HG02840 (cell line): ENCODE data around the gene BEST4.
"Not testable (repeated sequence)": the region's sequence is repeated elsewhere in the genome, so short reads cannot be mapped to it uniquely, and the experiment has no call there.

Experiments
- ATAC-seq: cut with Tn5 transposase; IDR thresholded peaks from one replicate; pipeline ENCODE4 v1.9.1; 2021; ENCODE audit warnings: mild to moderate bottlenecking, moderate library complexity, moderate number of reproducible peaks; ENCODE audit not compliant: unreplicated experiment, low FRiP score

Gene BEST4

DNA sequence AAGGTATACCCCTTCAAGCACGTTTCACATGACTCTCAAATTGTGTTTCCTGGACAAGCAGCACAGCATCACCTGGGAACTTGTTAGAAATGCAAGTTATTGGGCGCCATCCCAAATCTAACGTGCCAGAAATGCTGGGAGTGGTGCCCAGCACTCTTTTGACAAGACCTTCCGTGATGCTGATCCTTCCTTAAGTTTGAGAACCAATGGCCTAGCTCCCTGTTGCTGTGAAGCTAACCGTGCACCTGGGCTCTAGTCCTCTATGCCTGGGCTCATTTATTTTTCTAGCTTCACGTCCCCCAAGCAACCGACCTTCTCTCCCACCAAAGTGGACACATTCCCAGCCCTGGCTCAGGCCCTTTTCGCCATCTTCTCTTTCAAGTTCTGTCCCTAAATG lies 4.3 kb downstream of the BEST4 start:
- ATAC-seq = no peak

DNA sequence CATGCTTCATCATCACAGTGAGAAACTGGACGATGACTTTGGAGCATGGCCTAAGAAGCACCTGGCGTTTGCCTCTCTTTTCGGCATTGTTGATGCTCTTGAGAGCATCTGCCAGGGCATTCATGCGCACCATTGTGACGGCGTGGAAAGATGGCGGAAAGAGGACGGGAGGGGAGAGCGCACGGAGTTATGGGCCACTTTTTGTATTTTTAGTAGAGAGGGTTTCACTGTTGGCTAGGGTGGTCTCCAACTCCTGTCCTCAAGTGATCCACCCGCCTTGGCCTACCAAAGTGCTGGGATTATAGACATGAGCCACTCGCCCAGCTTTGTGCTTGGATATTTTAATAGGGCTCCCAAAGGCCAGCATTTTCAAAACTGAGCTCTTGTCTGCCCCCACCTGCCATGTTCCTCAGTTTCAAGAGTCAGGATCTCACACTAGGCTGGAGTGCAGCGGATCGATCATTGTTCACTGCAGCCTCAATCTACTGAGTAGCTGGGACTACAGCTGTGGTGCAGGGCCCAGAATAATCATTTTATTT lies 7.3 kb downstream of the BEST4 start:
- no peak for ATAC-seq

- ATAC-seq = no peak
Measured at GRCh38 chr1:44778705-44779576, 9.0 kb downstream of the BEST4 start.

- no peak for ATAC-seq
Measured at GRCh38 chr1:44777969-44778635, 9.9 kb downstream of the BEST4 start.

- ATAC-seq = no peak
Measured at GRCh38 chr1:44777547-44777946, 10.4 kb downstream of the BEST4 start.

- ATAC-seq = no peak
Measured at GRCh38 chr1:44776730-44777068, 11.3 kb downstream of the BEST4 start.

GRCh38 chr1:44775930-44776729 lies 11.8 kb downstream of the BEST4 start:
- peak; percentile 9 for ATAC-seq

DNA sequence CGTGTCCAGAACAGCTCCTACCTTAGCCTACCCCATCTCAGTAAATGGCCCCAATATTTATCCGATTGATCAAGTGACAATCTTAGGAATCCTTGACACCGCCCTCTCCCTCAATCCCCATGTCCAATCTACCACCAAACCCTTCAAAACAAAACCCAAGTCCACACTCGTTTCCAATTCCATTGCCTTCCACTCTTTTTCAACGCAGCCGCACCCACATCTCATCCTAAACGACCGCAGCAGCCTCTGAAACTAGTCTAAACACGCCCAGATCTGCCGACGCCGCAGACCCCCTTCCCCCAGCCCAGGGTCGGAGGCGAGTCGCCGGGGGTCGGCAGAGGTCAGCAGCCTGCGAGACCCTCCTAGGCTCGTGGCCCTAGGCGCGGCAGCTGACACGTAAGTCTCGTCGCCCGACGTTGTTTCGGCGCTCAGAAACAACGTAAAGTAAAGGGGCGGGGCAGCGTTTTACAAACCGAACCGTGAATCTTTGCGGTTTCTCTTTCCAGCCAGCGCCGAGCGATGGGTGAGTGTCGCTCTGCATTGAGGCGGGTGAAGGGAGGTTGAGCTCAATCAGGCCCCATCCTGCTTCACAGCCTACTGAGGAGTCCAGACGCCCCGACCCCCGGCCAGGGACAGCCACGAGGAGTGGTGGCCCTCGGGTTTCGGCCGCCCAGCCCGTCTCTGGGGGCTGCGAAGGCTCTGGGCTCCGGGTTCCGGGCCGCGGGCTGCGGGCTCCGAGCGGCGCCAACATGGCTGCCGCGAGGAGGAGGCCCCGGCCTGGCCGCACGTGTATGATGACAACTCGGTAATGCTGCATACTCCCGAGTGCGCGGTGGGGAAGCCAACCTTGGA lies 12.7 kb downstream of the BEST4 start, which contains the start of gene RPS8:
Gene RPS8 (plus strand): TSS at position 463 of the 852 bp plus-strand sequence. CDS start 57 bp downstream, at position 520.
- ATAC-seq = peak; percentile 66

DNA sequence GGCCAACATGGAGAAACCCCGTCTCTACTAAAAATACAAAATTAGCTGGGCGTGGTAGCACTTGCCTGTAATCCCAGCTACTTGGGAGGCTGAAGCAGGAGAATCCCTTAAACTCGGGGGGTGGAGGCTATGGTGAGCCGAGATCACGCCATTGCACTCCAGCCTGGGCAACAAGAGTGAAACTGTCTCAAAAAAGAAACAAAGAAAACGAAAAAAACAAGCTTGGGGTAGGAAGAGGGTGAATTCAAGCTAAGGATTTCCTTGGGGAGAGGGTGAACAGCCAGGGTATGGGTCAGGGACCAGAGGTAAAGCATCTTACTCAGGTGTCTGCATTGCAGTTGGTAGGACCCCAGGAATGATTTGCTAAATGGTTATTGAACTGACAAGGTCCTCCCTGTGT lies 21.5 kb downstream of the BEST4 start:
- ATAC-seq = not testable (repeated sequence)

- ATAC-seq = no peak
Measured at GRCh38 chr1:44760876-44761275, 27.1 kb downstream of the BEST4 start.

GRCh38 chr1:44759077-44759476 lies 28.9 kb downstream of the BEST4 start:
- no peak for ATAC-seq

DNA sequence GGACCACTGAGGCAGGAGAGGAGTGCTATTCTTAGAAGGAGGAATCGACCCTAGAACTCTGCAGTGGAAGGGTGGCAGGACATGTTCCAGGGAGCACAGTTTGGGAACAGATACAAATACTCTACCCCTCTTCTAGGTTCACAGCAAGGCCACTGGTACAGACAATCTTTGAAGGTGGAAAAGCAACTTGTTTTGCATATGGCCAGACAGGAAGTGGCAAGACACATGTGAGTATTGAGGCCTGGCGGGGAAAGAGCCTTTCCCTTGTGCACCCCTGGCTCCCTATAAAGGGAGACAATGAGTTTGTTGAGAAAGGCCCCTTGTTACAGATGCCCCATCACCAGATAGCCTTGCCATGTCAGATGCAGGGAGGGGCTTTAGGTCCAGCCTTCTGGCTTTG lies 30.6 kb downstream of the BEST4 start:
- no peak for ATAC-seq

- ATAC-seq = no peak
Measured at GRCh38 chr1:44747878-44748277, 40.1 kb downstream of the BEST4 start.

- ATAC-seq = no peak
Measured at GRCh38 chr1:44743211-44743610, 44.8 kb downstream of the BEST4 start.

- ATAC-seq = no peak
Measured at GRCh38 chr1:44740179-44740617, 47.8 kb downstream of the BEST4 start.

DNA sequence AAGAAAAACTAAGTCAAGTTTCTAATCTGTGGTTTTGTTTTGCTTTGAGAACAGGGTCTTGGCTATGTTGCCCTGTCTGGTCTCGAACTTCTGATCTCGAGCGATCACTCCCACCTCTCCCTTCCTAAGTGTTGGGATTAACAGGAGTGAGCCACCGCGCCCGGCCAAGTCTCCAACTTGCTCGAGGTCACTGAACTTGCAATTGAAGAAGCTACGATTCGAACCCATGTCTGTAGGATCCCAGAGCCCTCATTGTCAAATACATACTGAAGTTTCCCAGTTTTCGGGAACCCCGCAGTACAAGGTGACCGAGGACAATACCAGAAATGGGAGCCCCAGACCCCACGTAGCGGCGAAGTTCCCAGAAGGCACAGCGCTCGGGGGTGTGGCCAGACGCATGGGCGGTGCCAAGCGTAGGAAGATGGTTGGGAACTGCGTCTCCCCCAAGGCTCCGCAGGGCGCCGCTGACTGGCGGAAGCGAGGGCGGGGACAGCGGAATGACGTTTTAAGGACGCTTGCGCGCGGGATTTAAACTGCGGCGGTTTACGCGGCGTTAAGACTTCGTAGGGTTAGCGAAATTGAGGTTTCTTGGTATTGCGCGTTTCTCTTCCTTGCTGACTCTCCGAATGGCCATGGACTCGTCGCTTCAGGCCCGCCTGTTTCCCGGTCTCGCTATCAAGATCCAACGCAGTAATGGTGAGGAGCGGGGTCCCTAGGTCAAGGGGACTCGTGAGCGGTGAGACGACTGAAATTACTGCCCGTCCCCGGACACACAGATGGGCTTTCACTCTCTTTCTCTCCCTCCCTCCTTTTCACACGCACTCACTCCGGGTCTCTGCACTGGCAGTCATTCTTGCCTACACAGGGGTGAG lies 48.4 kb downstream of the BEST4 start, which contains the start of gene KIF2C:
Gene KIF2C (plus strand): TSS at position 531 of the 872 bp plus-strand sequence. CDS start 96 bp downstream, at position 627.
- peak; percentile 92 for ATAC-seq

DNA sequence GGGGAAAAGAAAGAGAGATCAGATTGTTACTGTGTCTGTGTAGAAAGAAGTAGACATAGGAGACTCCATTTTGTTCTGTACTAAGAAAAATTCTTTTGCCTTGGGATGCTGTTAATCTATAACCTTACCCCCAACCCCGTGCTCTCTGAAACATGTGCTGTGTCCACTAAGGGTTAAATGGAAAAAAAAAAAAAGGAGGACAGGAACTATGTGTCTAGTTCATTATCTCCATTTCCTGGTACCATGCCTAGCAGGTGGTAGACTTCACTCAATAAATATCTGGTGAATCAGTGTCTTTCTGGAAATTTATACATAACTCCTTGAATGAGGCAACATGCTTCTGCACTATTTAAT lies 49.0 kb downstream of the BEST4 start:
- ATAC-seq = not testable (repeated sequence)

GRCh38 chr1:44735992-44736391 lies 52.0 kb downstream of the BEST4 start:
- ATAC-seq = no peak

- no peak for ATAC-seq
Measured at GRCh38 chr1:44733784-44734183, 54.2 kb downstream of the BEST4 start.
